Measurements from ENCODE around the gene MRI1. TPM values are rescaled to one million over a fixed set of nuclear protein-coding genes. Genes with fewer than 3 reads are reported as not detected.

The MRI1 gene
- total and polyA plus RNA-seq, 2 experiments from 2014 or later: 16.5 to 39.7 TPM

DNA sequence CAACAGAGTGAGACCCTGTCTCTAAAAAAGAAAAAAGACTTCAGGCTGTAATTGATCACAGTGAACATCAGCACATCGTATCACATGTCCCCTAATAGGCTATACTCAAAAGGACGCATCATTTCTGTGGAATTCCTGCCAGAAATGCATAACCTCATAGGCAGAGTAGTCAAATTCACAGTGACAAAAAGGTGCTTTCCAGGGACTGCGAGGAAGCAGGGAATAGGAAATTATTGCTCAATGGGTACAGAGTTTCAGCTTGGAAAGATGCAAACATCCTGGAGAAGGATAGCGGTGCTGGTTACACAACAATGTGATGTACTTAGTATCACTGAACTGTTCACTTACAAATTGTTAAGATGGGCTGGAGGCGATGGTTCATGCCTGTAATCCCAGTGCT lies 41.1 kb upstream of the MRI1 start:
- peak; percentile 37 for DNase-seq
- in situ Hi-C loops (cut with MboI): loop anchor here (5.0 kb wide), 1 partner anchor 116 kb away; no protein-coding TSS in a partner anchor
- H3F3A ChIP-seq (ENCODE audit: insufficient read depth): peaks cover 4% of the 10 kb centered on the region; the same call in 1 of the 2 replicates
- no peak overlapping the region for H2AFZ ChIP-seq
- H3K4me1 ChIP-seq (ENCODE audit: insufficient read depth): peaks cover 12% of the 10 kb centered on the region
- H3K36me3 ChIP-seq (ENCODE audit: low read depth): no peaks in the 10 kb centered on the region
- no peaks in the 10 kb centered on the region for H3K79me2 ChIP-seq (ENCODE audit: insufficient read depth)
- no peaks in the 10 kb centered on the region for H4K20me1 ChIP-seq (ENCODE audit: insufficient read depth)
- no peak overlapping the region for H3K4me3 ChIP-seq
- H3K9me3 ChIP-seq (ENCODE audit: low read depth): no peaks in the 10 kb centered on the region
- H3K27me3 ChIP-seq (replicated peaks; ENCODE audit: insufficient read depth): no peaks in the 10 kb centered on the region
- no peak overlapping the region for H3K9ac ChIP-seq
- H3K4me2 ChIP-seq (ENCODE audit: unreplicated experiment): no peak overlapping the region
- no peak overlapping the region for H3K27ac ChIP-seq
- WGBS, 2 experiments (ENCODE audit: low coverage in 1 of 2, low lambda C conversion rate in 2 of 2, missing lambda C conversion rate in 2 of 2): 67 to 68% methylated on average over 5 of the region's 5 CpGs
- no peaks in the 10 kb centered on the region for H3K9me2 ChIP-seq (ENCODE audit: insufficient read depth)
- TF ChIP-seq EZH2phosphoT487 (IDR thresholded peaks at IDR 0.05; ENCODE audit: insufficient read depth, low read depth): no peak
- no peak for TF ChIP-seq EZH2 (IDR thresholded peaks at IDR 0.05; ENCODE audit: insufficient read depth, poor library complexity, severe bottlenecking)

DNA sequence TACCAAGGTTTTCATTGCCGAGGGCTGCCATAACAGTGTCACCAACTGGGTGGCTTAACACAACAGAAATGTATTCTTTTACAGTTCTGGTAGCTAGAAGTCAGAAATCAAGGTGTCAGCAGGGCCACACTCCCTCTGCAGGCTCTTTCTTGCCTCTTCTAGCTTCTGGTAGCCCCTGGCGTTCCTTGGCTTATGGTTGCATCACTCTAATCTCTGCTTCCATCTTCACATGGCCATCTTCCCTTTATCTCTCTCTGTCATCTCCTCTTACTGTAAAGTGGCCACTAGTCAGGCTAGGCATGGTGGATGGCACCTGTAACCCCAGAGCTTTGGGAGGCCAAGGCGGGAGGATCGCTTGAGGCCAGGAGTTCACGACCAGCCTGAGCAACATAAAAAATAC lies 38.0 kb upstream of the MRI1 start:
- no peak overlapping the region for H3K9ac ChIP-seq
- no peak overlapping the region for H3K27ac ChIP-seq
- H3K9me3 ChIP-seq (ENCODE audit: low read depth): no peaks in the 10 kb centered on the region
- H3K79me2 ChIP-seq (ENCODE audit: insufficient read depth): no peaks in the 10 kb centered on the region
- in situ Hi-C loops (cut with MboI): no loop called here
- no peak for DNase-seq
- TF ChIP-seq EZH2phosphoT487 (IDR thresholded peaks at IDR 0.05; ENCODE audit: insufficient read depth, low read depth): no peak
- TF ChIP-seq EZH2 (IDR thresholded peaks at IDR 0.05; ENCODE audit: insufficient read depth, poor library complexity, severe bottlenecking): no peak
- no peaks in the 10 kb centered on the region for H4K20me1 ChIP-seq (ENCODE audit: insufficient read depth)
- WGBS, 2 experiments (ENCODE audit: low coverage in 1 of 2, low lambda C conversion rate in 2 of 2, missing lambda C conversion rate in 2 of 2): 87 to 89% methylated on average over 5 of the region's 5 CpGs
- H3K4me3 ChIP-seq: no peak overlapping the region
- H3F3A ChIP-seq (ENCODE audit: insufficient read depth): peaks cover 17% of the 10 kb centered on the region
- H3K4me2 ChIP-seq (ENCODE audit: unreplicated experiment): no peak overlapping the region
- peaks cover 21% of the 10 kb centered on the region for H3K4me1 ChIP-seq (ENCODE audit: insufficient read depth)
- no peak overlapping the region for H2AFZ ChIP-seq
- no peaks in the 10 kb centered on the region for H3K27me3 ChIP-seq (replicated peaks; ENCODE audit: insufficient read depth)
- H3K36me3 ChIP-seq (ENCODE audit: low read depth): no peaks in the 10 kb centered on the region
- no peaks in the 10 kb centered on the region for H3K9me2 ChIP-seq (ENCODE audit: insufficient read depth)

DNA sequence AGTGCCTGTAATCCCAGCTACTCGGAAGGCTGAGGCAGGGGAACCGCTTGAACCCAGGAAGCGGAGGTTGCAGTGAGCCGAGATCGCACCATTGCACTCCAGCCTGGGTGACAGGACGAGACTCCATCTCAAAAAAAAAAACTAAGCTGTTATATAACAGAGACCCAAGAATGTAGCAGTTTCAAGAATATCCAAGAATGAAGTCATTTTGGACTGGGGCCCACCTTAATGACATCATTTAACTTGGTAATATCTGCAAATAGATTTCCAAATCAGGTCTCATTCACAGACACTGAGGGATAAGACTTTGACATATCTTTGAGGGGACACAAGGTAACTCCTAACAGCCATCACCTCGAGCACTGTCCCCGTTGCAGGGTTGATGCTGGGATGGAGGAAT lies 36.5 kb upstream of the MRI1 start:
- Histone ChIP-seq H3K9me2 (ENCODE audit: insufficient read depth) (no peaks in the 10 kb centered on the region), H3K4me2 (ENCODE audit: unreplicated experiment) (no peak overlapping the region), H3K27me3 (replicated peaks; ENCODE audit: insufficient read depth) (no peaks in the 10 kb centered on the region), H2AFZ (no peak overlapping the region), H3K4me3 (no peak overlapping the region), H3F3A (ENCODE audit: insufficient read depth) (peaks cover 17% of the 10 kb centered on the region), H3K9ac (no peak overlapping the region), H3K27ac (no peak overlapping the region), H3K4me1 (ENCODE audit: insufficient read depth) (peaks cover 26% of the 10 kb centered on the region), H3K79me2 (ENCODE audit: insufficient read depth) (0 out of 2 replicates have a peak, but pooled peaks cover 6% of the 10 kb centered on the region), H4K20me1 (ENCODE audit: insufficient read depth) (no peaks in the 10 kb centered on the region), H3K9me3 (ENCODE audit: low read depth) (no peaks in the 10 kb centered on the region), H3K36me3 (ENCODE audit: low read depth) (no peaks in the 10 kb centered on the region)
- TF ChIP-seq EZH2 (IDR thresholded peaks at IDR 0.05; ENCODE audit: insufficient read depth, poor library complexity, severe bottlenecking) (no peak), EZH2phosphoT487 (IDR thresholded peaks at IDR 0.05; ENCODE audit: insufficient read depth, low read depth) (no peak)
- in situ Hi-C loops (cut with MboI): no loop called here
- WGBS, 2 experiments (ENCODE audit: low coverage in 1 of 2, low lambda C conversion rate in 2 of 2, missing lambda C conversion rate in 2 of 2): 42 to 46% methylated on average over 7 to 8 of the region's 8 CpGs
- DNase-seq: peak; percentile 78

DNA sequence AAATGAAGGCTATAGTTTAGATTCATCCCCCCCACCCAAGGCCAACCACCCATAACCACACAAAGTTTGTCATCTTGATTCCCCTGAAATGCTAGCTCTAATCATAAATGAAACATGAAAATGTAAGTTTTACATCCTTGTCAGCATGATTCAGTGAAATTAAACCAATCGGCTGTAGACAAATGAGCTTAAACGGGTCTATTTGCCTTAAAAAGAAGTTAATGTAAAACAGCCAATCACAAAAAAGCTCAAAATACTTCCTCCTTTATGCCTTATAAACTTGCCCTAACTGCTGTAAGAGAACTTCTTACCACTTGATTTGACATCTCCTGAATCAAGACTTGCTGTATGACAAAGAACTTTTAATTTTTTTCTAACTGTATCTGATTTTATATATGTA lies 34.5 kb upstream of the MRI1 start:
- Histone ChIP-seq H3K9ac (no peak overlapping the region), H3K4me3 (no peak overlapping the region), H3K4me1 (ENCODE audit: insufficient read depth) (peaks cover 26% of the 10 kb centered on the region), H4K20me1 (ENCODE audit: insufficient read depth) (no peaks in the 10 kb centered on the region), H2AFZ (peak overlapping the region; percentile 60), H3K4me2 (ENCODE audit: unreplicated experiment) (peak overlapping the region; percentile 17), H3K36me3 (ENCODE audit: low read depth) (no peaks in the 10 kb centered on the region), H3K9me2 (ENCODE audit: insufficient read depth) (no peaks in the 10 kb centered on the region), H3K27ac (peak overlapping the region; percentile 98; the same call in 1 of the 2 replicates), H3F3A (ENCODE audit: insufficient read depth) (peaks cover 17% of the 10 kb centered on the region), H3K79me2 (ENCODE audit: insufficient read depth) (0 out of 2 replicates have a peak, but pooled peaks cover 6% of the 10 kb centered on the region), H3K27me3 (replicated peaks; ENCODE audit: insufficient read depth) (no peaks in the 10 kb centered on the region), H3K9me3 (ENCODE audit: low read depth) (no peaks in the 10 kb centered on the region)
- peak; percentile 18 for DNase-seq
- 48 to 51% methylated on average over 2 of the region's 2 CpGs for WGBS, 2 experiments (ENCODE audit: low coverage in 1 of 2, low lambda C conversion rate in 2 of 2, missing lambda C conversion rate in 2 of 2)
- TF ChIP-seq EZH2phosphoT487 (IDR thresholded peaks at IDR 0.05; ENCODE audit: insufficient read depth, low read depth) (no peak), EZH2 (IDR thresholded peaks at IDR 0.05; ENCODE audit: insufficient read depth, poor library complexity, severe bottlenecking) (no peak)
- in situ Hi-C loops (cut with MboI): no loop called here

Measured in GM23248 (cell line).